ENCODE results near the gene RHBDD1. TPM values are rescaled to one million over a fixed set of nuclear protein-coding genes. Genes with fewer than 3 reads are reported as not detected.

The RHBDD1 gene
- total RNA-seq, 1 experiment from 2014 or later = 28.0 TPM

GRCh38 chr2:226845386-226846116 lies 9.7 kb downstream of the RHBDD1 start:
- TF ChIP-seq CTCF (conservative IDR thresholded peaks at IDR 0.05; ENCODE audit: low read depth, low read length) (no peak), EZH2 (IDR thresholded peaks at IDR 0.05; ENCODE audit: borderline replicate concordance, low read depth, low read length, poor library complexity, severe bottlenecking) (no peak)

GRCh38 chr2:226847090-226847489 lies 11.2 kb downstream of the RHBDD1 start:
- no peak for DNase-seq (ENCODE audit: low spot score)

More at GRCh38 chr2:226845386-226846116, 9.7 kb downstream of the RHBDD1 start:
- intact Hi-C loops (cut with micrococcal nuclease; ENCODE audit: unreplicated experiment) = no loop called here
- BruUV-seq (replicated peaks) = no TSS peak
- Histone ChIP-seq H3K4me1 (ENCODE audit: insufficient read depth, low read length, poor library complexity, severe bottlenecking) (no peaks in the 10 kb centered on the region), H3K36me3 (ENCODE audit: insufficient read depth, low read length, poor library complexity, severe bottlenecking) (no peaks in the 10 kb centered on the region), H3K9me3 (ENCODE audit: low read depth, low read length, poor library complexity, severe bottlenecking) (no peaks in the 10 kb centered on the region), H3K4me3 (ENCODE audit: low read depth, low read length, poor library complexity, severe bottlenecking) (no peak overlapping the region), H3K27me3 (replicated peaks; ENCODE audit: insufficient read depth, low read depth, low read length, poor library complexity) (no peaks in the 10 kb centered on the region), H3K27ac (ENCODE audit: low read depth, low read length, poor library complexity, severe bottlenecking) (no peak overlapping the region)
- no peak for DNase-seq (ENCODE audit: low spot score)
- CTCF ChIA-PET = no interaction called here
- POLR2A ChIA-PET (ENCODE audit: low non-redundant PET) = interaction anchor here (0.5 kb wide), 1 partner anchor 8 kb away, joined by 3 read pairs; no protein-coding TSS in a partner anchor

GRCh38 chr2:226847511-226847910 lies 11.7 kb downstream of the RHBDD1 start:
- H3K27ac ChIP-seq (ENCODE audit: low read depth, low read length, poor library complexity, severe bottlenecking) = no peak overlapping the region
- no TSS peak for BruUV-seq (replicated peaks)
- TF ChIP-seq EZH2 (IDR thresholded peaks at IDR 0.05; ENCODE audit: borderline replicate concordance, low read depth, low read length, poor library complexity, severe bottlenecking) (no peak), CTCF (conservative IDR thresholded peaks at IDR 0.05; ENCODE audit: low read depth, low read length) (no peak)
- no peaks in the 10 kb centered on the region for H3K9me3 ChIP-seq (ENCODE audit: low read depth, low read length, poor library complexity, severe bottlenecking)
- ChIA-PET CTCF (no interaction called here), POLR2A (ENCODE audit: low non-redundant PET) (no interaction called here)
- no peaks in the 10 kb centered on the region for H3K36me3 ChIP-seq (ENCODE audit: insufficient read depth, low read length, poor library complexity, severe bottlenecking)
- H3K4me3 ChIP-seq (ENCODE audit: low read depth, low read length, poor library complexity, severe bottlenecking) = no peak overlapping the region
- no peaks in the 10 kb centered on the region for H3K27me3 ChIP-seq (replicated peaks; ENCODE audit: insufficient read depth, low read depth, low read length, poor library complexity)
- no peaks in the 10 kb centered on the region for H3K4me1 ChIP-seq (ENCODE audit: insufficient read depth, low read length, poor library complexity, severe bottlenecking)
- intact Hi-C loops (cut with micrococcal nuclease; ENCODE audit: unreplicated experiment) = no loop called here
- DNase-seq (ENCODE audit: low spot score) = no peak

More at GRCh38 chr2:226847090-226847489, 11.2 kb downstream of the RHBDD1 start:
- Histone ChIP-seq H3K9me3 (ENCODE audit: low read depth, low read length, poor library complexity, severe bottlenecking) (no peaks in the 10 kb centered on the region), H3K36me3 (ENCODE audit: insufficient read depth, low read length, poor library complexity, severe bottlenecking) (no peaks in the 10 kb centered on the region), H3K4me3 (ENCODE audit: low read depth, low read length, poor library complexity, severe bottlenecking) (no peak overlapping the region), H3K4me1 (ENCODE audit: insufficient read depth, low read length, poor library complexity, severe bottlenecking) (no peaks in the 10 kb centered on the region), H3K27ac (ENCODE audit: low read depth, low read length, poor library complexity, severe bottlenecking) (no peak overlapping the region), H3K27me3 (replicated peaks; ENCODE audit: insufficient read depth, low read depth, low read length, poor library complexity) (no peaks in the 10 kb centered on the region)
- no peak for TF ChIP-seq EZH2 (IDR thresholded peaks at IDR 0.05; ENCODE audit: borderline replicate concordance, low read depth, low read length, poor library complexity, severe bottlenecking)
- no peak for TF ChIP-seq CTCF (conservative IDR thresholded peaks at IDR 0.05; ENCODE audit: low read depth, low read length)
- CTCF ChIA-PET = no interaction called here
- no TSS peak for BruUV-seq (replicated peaks)
- intact Hi-C loops (cut with micrococcal nuclease; ENCODE audit: unreplicated experiment) = no loop called here
- POLR2A ChIA-PET (ENCODE audit: low non-redundant PET) = no interaction called here

Data from A673 (cell line).